HG02870 (cell line): ENCODE data around the gene TNNT1.
"Not testable (repeated sequence)": the region's sequence is repeated elsewhere in the genome, so short reads cannot be mapped to it uniquely, and the experiment has no call there.

ENCODE experiments used
- ATAC-seq: cut with Tn5 transposase; IDR thresholded peaks from one replicate; pipeline ENCODE4 v1.9.1; 2021; ENCODE audit warnings: mild to moderate bottlenecking, moderate library complexity; ENCODE audit not compliant: unreplicated experiment

The TNNT1 gene

GRCh38 chr19:55169136-55169535 is 20.1 kb upstream of the TNNT1 start:
- ATAC-seq = no peak

GRCh38 chr19:55166530-55167268 is 17.7 kb upstream of the TNNT1 start, which contains the start of gene DNAAF3:
Gene DNAAF3, minus strand, starts transcription at chr19:55166613. Its CDS starts 200 bp downstream, at chr19:55166413.
- ATAC-seq = peak; percentile 80

DNA sequence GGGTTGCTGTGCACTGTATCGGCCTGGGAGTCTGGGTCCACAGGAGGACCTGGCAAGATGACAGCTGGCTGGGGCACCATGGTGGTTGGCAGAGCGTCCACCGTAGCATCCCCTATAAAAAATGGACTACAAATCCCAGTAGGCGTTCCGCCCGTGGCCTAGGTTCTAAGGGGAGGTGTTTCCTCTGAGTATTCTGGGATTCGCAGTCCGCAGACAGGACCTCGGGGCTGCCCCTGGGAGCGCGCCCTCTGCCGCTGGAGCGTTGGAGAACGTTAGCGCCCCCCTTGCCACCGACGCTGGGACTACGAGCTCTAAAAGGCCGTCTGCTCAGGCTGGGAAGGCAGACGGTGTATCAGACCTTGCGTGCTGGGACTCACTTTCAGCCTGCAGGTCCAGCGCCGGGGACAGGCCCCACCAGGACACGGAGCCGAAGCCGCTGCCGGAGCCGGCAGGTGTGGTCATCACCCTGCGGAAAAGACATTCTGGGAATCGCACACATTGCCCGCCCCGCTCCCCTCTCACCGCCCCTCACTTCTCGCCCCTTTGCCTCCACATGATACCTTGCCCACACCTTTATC is 17.0 kb upstream of the TNNT1 start:
- ATAC-seq = no peak

GRCh38 chr19:55161571-55162322 is 12.7 kb upstream of the TNNT1 start:
- ATAC-seq = no peak

GRCh38 chr19:55160986-55161365 is 12.0 kb upstream of the TNNT1 start:
- ATAC-seq = no peak

GRCh38 chr19:55160128-55160985 is 11.4 kb upstream of the TNNT1 start:
- ATAC-seq = no peak

DNA sequence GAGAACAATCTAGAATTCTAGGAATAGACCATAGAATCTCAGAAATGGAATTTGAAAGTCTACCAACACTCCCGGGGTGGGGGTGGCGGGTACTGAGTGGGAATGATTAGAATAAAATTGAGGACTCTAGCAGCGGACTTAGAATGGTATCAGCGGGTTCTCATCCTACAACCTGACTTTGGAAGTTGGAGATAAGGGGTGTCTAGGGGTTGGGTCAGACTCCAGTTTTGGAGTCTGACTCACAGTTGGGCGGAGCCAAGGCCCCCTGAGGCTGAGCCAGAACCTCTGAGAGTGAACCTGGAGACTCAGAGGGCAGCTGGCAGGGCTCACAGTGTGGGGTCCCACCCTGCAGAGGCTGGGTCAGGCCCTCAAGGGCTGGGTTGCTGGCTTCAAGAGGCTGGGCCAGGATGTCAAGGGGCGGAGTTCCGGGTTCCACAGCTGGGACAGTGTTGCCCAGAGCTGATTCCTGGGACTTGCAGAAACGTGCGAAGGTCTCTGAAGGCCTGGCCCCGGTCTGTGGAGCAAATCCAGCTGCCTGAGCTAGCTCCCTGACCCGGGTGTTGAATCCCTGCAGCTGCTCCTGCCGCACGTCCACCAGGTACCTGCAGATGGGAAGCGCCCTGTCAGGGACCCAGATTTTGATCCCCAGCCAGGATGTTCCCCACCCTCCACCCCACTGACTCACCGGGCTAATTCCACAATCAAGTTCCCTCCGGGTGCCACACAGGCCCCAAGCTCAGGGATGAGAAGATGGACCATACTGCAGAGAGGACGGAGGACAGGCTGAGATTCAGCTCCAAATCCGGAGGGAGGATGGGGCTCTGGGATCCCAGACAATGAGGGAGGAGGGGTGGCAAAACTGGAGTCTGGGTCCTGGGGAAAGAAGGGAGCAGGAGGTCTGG is 10.1 kb upstream of the TNNT1 start:
- no peak for ATAC-seq

GRCh38 chr19:55158423-55158822 is 9.4 kb upstream of the TNNT1 start:
- ATAC-seq = no peak

GRCh38 chr19:55157064-55157908 is 8.3 kb upstream of the TNNT1 start, which contains the start of gene TNNI3:
Gene TNNI3, minus strand, starts transcription at chr19:55157732. Its CDS starts 143 bp downstream, at chr19:55157589.
- no peak for ATAC-seq

DNA sequence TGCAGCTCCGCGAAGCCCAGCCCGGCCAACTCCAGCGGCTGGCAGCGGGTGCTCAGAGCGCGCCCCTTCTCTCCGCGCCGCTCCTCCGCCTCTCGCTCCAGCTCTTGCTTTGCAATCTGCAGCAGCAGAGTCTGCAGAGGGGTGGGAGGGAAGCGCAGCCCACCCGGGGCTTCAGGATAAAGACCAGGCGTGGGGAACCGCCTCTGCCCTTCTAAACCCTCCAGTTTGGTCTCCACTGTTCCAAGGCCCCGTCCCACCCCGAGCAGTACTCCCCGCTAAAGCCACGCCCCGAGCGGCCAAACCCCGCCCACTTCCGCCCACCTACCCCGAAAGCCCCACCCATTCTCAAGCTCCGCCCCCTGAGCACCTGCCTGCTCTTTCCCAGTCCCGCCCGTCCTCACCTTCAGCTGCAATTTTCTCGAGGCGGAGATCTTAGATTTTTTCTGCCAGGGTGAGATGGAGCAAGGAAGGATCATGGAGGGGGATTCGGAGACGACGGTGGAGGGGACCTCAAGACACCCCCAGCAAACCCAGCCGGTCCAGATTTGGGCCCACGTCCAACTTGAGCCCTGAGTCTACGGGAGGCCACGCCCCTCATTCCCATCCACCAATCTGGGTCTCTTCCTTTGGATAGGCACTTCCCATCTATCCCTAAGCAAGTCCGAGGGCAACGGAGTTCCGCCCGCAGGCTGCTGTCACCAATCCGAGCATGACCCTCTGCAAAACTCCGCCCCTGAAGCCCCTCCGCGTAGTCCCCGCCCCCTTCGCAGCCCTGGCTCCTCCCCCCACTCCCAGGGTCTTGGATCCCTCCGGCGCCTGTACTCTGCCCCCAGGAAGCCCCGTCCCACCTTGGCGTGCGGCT is 7.4 kb upstream of the TNNT1 start:
- no peak for ATAC-seq

GRCh38 chr19:55155784-55156183 is 6.8 kb upstream of the TNNT1 start:
- ATAC-seq = not testable (repeated sequence)

DNA sequence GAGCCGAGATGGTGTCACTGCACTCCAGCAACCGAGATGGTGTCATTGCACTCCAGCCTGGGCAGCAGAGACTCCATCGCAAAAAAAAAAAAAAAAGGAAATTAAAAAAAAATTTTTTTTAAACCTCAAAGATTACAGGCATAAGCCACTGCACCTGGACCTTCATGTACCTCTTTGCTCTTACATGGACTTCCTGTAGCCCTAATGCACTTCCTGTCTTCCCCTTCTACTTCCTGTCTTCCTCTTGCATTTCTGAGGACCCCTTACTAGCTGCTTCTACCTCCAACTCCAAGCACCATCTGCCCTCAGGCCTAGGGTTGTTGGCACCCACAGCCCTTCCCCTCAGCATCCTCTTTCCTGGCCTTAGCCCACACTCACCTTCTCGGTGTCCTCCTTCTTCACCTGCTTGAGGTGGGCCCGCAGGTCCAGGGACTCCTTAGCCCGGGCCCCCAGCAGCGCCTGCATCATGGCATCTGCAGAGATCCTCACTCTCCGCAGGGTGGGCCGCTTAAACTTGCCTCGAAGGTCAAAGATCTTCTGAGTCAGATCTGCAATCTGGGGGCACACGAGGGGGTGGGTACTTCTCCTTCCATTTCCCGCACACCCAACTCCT is 4.8 kb upstream of the TNNT1 start:
- no peak for ATAC-seq

GRCh38 chr19:55152017-55152416 is 3.0 kb upstream of the TNNT1 start:
- no peak for ATAC-seq

- ATAC-seq = no peak
These were observed 1.3 kb downstream of the TNNT1 start for GRCh38 chr19:55147545-55148251.

DNA sequence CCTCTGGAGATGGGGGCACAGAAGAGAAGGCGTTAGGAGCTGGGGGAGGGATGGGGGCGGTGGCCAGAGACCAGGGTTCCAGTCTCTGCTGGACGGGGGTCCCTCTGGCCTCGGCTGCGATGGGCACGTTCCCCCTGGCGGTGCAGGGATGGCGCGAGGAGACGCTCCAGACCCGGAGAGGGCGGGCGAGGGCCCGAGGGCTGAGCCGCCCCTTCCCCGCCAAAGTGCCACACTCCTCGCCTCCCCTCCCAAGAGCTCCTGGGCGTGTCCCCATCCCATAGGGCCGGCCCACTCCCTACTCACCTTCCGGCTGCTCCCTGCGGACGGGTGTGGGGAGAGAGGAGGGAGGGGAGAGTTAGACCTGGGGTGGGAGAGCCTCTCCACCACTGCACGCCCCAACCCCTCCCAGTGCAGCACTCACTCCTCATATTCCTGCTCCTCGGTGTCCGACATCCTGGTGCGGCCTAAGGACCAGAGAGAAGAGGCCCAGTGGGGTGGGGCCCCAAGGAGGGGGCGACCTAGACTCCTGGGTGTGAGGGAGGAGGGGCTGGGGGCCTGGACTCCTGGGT is 2.2 kb downstream of the TNNT1 start:
- no peak for ATAC-seq

DNA sequence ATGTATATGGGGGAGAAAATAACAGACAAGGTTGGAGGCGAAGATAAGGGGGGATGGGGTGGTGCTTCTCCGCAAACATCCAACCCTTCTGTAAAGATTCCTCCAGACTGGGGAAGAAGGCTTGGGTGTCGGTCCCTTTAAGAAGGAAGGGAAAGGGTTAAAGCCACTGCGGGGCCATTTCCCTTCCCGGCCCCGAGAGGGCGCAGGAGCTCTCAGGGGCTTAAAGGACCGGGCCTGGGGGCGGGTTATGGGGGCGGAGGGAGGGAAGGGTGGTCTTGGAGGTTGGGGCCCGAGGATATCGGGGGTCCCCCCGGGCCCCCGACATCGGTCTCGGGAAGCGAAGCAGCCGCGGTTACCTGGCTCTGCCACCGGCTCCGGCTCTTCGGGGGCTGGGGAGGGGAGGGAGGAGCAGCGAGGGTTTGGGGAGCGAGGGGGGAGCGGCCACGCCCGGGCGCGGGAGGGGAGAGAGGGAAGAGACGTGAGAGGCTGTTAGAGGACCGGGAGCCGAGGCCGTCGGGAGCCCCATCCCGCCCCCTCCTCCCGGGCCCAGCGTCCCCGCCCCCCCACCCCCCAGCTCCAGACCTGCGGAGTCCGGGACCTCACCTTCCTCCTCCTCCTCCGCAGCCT is 2.8 kb downstream of the TNNT1 start:
- ATAC-seq = no peak
